ENCODE data around the gene RABGAP1L.

Gene RABGAP1L

GRCh38 chr1:174206148-174206836, 47.0 kb downstream of the RABGAP1L start:
- FAIRE-seq: peak; percentile 67
- no peak for DNase-seq (ENCODE audit: insufficient read length)
- TF ChIP-seq POLR2AphosphoS5 (IDR thresholded peaks at IDR 0.05; ENCODE audit: low read depth, low read length) (no peak), POLR2A (IDR thresholded peaks at IDR 0.05; ENCODE audit: low read depth, low read length) (no peak), TAF1 (IDR thresholded peaks at IDR 0.05; ENCODE audit: borderline replicate concordance, low read depth, low read length) (no peak)

GRCh38 chr1:174209347-174210187, 50.2 kb downstream of the RABGAP1L start:
- TF ChIP-seq TAF1 (IDR thresholded peaks at IDR 0.05; ENCODE audit: borderline replicate concordance, low read depth, low read length) (no peak), POLR2A (IDR thresholded peaks at IDR 0.05; ENCODE audit: low read depth, low read length) (no peak), POLR2AphosphoS5 (IDR thresholded peaks at IDR 0.05; ENCODE audit: low read depth, low read length) (no peak)
- FAIRE-seq (peak; percentile 95), DNase-seq (ENCODE audit: insufficient read length) (no peak)

GRCh38 chr1:174211486-174211885, 52.2 kb downstream of the RABGAP1L start:
- no peak for FAIRE-seq
- no peak for DNase-seq (ENCODE audit: insufficient read length)
- TF ChIP-seq TAF1 (IDR thresholded peaks at IDR 0.05; ENCODE audit: borderline replicate concordance, low read depth, low read length) (no peak), POLR2AphosphoS5 (IDR thresholded peaks at IDR 0.05; ENCODE audit: low read depth, low read length) (no peak), POLR2A (IDR thresholded peaks at IDR 0.05; ENCODE audit: low read depth, low read length) (no peak)

- TF ChIP-seq POLR2AphosphoS5 (IDR thresholded peaks at IDR 0.05; ENCODE audit: low read depth, low read length) (no peak), POLR2A (IDR thresholded peaks at IDR 0.05; ENCODE audit: low read depth, low read length) (no peak)
- FAIRE-seq (no peak), DNase-seq (ENCODE audit: insufficient read length) (no peak)
Observed at GRCh38 chr1:174215766-174216165, 56.4 kb downstream of the RABGAP1L start.

GRCh38 chr1:174217248-174217647, 57.9 kb downstream of the RABGAP1L start:
- DNase-seq (ENCODE audit: insufficient read length): no peak
- TF ChIP-seq POLR2A (IDR thresholded peaks at IDR 0.05; ENCODE audit: low read depth, low read length): no peak
- no peak for TF ChIP-seq TAF1 (IDR thresholded peaks at IDR 0.05; ENCODE audit: borderline replicate concordance, low read depth, low read length)
- TF ChIP-seq POLR2AphosphoS5 (IDR thresholded peaks at IDR 0.05; ENCODE audit: low read depth, low read length): no peak
- FAIRE-seq: peak; percentile 61

GRCh38 chr1:174217787-174218574, 58.7 kb downstream of the RABGAP1L start:
- FAIRE-seq: peak; percentile 50
- no peak for TF ChIP-seq POLR2A (IDR thresholded peaks at IDR 0.05; ENCODE audit: low read depth, low read length)
- TF ChIP-seq TAF1 (IDR thresholded peaks at IDR 0.05; ENCODE audit: borderline replicate concordance, low read depth, low read length): no peak
- no peak for TF ChIP-seq POLR2AphosphoS5 (IDR thresholded peaks at IDR 0.05; ENCODE audit: low read depth, low read length)
- DNase-seq (ENCODE audit: insufficient read length): no peak

GRCh38 chr1:174218983-174219382, 59.7 kb downstream of the RABGAP1L start:
- no peak for FAIRE-seq
- TF ChIP-seq TAF1 (IDR thresholded peaks at IDR 0.05; ENCODE audit: borderline replicate concordance, low read depth, low read length) (no peak), POLR2AphosphoS5 (IDR thresholded peaks at IDR 0.05; ENCODE audit: low read depth, low read length) (no peak), POLR2A (IDR thresholded peaks at IDR 0.05; ENCODE audit: low read depth, low read length) (no peak)
- no peak for DNase-seq (ENCODE audit: insufficient read length)

- DNase-seq (ENCODE audit: insufficient read length) (no peak), FAIRE-seq (no peak)
- TF ChIP-seq POLR2A (IDR thresholded peaks at IDR 0.05; ENCODE audit: low read depth, low read length) (no peak), TAF1 (IDR thresholded peaks at IDR 0.05; ENCODE audit: borderline replicate concordance, low read depth, low read length) (no peak), POLR2AphosphoS5 (IDR thresholded peaks at IDR 0.05; ENCODE audit: low read depth, low read length) (no peak)
Observed at GRCh38 chr1:174219606-174220370, 60.5 kb downstream of the RABGAP1L start.

GRCh38 chr1:174221681-174222080, 62.4 kb downstream of the RABGAP1L start:
- DNase-seq (ENCODE audit: insufficient read length): no peak
- FAIRE-seq: no peak
- TF ChIP-seq TAF1 (IDR thresholded peaks at IDR 0.05; ENCODE audit: borderline replicate concordance, low read depth, low read length): no peak
- TF ChIP-seq POLR2A (IDR thresholded peaks at IDR 0.05; ENCODE audit: low read depth, low read length): no peak
- no peak for TF ChIP-seq POLR2AphosphoS5 (IDR thresholded peaks at IDR 0.05; ENCODE audit: low read depth, low read length)

- FAIRE-seq (peak; percentile 78), DNase-seq (ENCODE audit: insufficient read length) (no peak)
- no peak for TF ChIP-seq POLR2AphosphoS5 (IDR thresholded peaks at IDR 0.05; ENCODE audit: low read depth, low read length)
- no peak for TF ChIP-seq TAF1 (IDR thresholded peaks at IDR 0.05; ENCODE audit: borderline replicate concordance, low read depth, low read length)
- TF ChIP-seq POLR2A (IDR thresholded peaks at IDR 0.05; ENCODE audit: low read depth, low read length): no peak
Observed at GRCh38 chr1:174222166-174222949, 63.0 kb downstream of the RABGAP1L start.

Measured in GM12892 (cell line).